Measurements from ENCODE around the gene ASCC1. TPM values are rescaled to one million over a fixed set of nuclear protein-coding genes. Genes with fewer than 3 reads are reported as not detected.
"Not testable (repeated sequence)": the region's sequence is repeated elsewhere in the genome, so short reads cannot be mapped to it uniquely, and the experiment has no call there.

The ASCC1 gene
- total RNA-seq, 1 donor = 11.0 TPM

GRCh38 chr10:72133517-72133916 is 82.6 kb downstream of the ASCC1 start:
- DNase-seq (ENCODE audit: low read depth in 2 of 3, low spot score in 2 of 3) = no peak

GRCh38 chr10:72132854-72133253 is 83.2 kb downstream of the ASCC1 start:
- DNase-seq (ENCODE audit: low read depth in 2 of 3, low spot score in 2 of 3) = no peak

GRCh38 chr10:72127571-72127970 is 88.5 kb downstream of the ASCC1 start:
- DNase-seq (ENCODE audit: low read depth in 2 of 3, low spot score in 2 of 3) = no peak

- no peak for DNase-seq (ENCODE audit: low read depth in 2 of 3, low spot score in 2 of 3)
These were observed 89.2 kb downstream of the ASCC1 start for GRCh38 chr10:72126872-72127232.

- DNase-seq (ENCODE audit: low read depth in 2 of 3, low spot score in 2 of 3) = peak in 2 of 3 donors; percentile 30 to 58
These were observed 89.7 kb downstream of the ASCC1 start for GRCh38 chr10:72126184-72126871.

GRCh38 chr10:72124989-72125388 is 91.1 kb downstream of the ASCC1 start:
- DNase-seq (ENCODE audit: low read depth in 2 of 3, low spot score in 2 of 3) = no peak

- no peak for DNase-seq (ENCODE audit: low read depth in 2 of 3, low spot score in 2 of 3)
These were observed 91.7 kb downstream of the ASCC1 start for GRCh38 chr10:72124381-72124780.

- no peak for DNase-seq (ENCODE audit: low read depth in 2 of 3, low spot score in 2 of 3)
These were observed 92.5 kb downstream of the ASCC1 start for GRCh38 chr10:72123616-72124015.

- DNase-seq (ENCODE audit: low read depth in 2 of 3, low spot score in 2 of 3) = no peak
These were observed 93.9 kb downstream of the ASCC1 start for GRCh38 chr10:72122221-72122620.

GRCh38 chr10:72121389-72121788 is 94.7 kb downstream of the ASCC1 start:
- no peak for DNase-seq (ENCODE audit: low read depth in 2 of 3, low spot score in 2 of 3)

- DNase-seq (ENCODE audit: low read depth in 2 of 3, low spot score in 2 of 3) = no peak
These were observed 99.7 kb downstream of the ASCC1 start for GRCh38 chr10:72116372-72116771.

GRCh38 chr10:72114706-72115450 is 101.2 kb downstream of the ASCC1 start:
- no peak for DNase-seq (ENCODE audit: low read depth in 2 of 3, low spot score in 2 of 3)

- no peak for DNase-seq (ENCODE audit: low read depth in 2 of 3, low spot score in 2 of 3)
These were observed 105.2 kb downstream of the ASCC1 start for GRCh38 chr10:72110673-72111401.

- no peak for DNase-seq (ENCODE audit: low read depth in 2 of 3, low spot score in 2 of 3)
These were observed 106.4 kb downstream of the ASCC1 start for GRCh38 chr10:72109636-72110157.

GRCh38 chr10:72108830-72109635 is 107.0 kb downstream of the ASCC1 start:
- DNase-seq (ENCODE audit: low read depth in 2 of 3, low spot score in 2 of 3) = no peak

- DNase-seq (ENCODE audit: low read depth in 2 of 3, low spot score in 2 of 3) = not testable (repeated sequence)
These were observed 108.1 kb downstream of the ASCC1 start for GRCh38 chr10:72108004-72108370.

GRCh38 chr10:72107325-72108003 is 108.6 kb downstream of the ASCC1 start:
- no peak for DNase-seq (ENCODE audit: low read depth in 2 of 3, low spot score in 2 of 3)

- DNase-seq (ENCODE audit: low read depth in 2 of 3, low spot score in 2 of 3) = no peak
These were observed 109.2 kb downstream of the ASCC1 start for GRCh38 chr10:72106896-72107295.

GRCh38 chr10:72106154-72106849 is 109.8 kb downstream of the ASCC1 start:
- DNase-seq (ENCODE audit: low read depth in 2 of 3, low spot score in 2 of 3) = no peak
